HG02884 (cell line): ENCODE results near the gene CADM4.
"Not testable (repeated sequence)": the region's sequence is repeated elsewhere in the genome, so short reads cannot be mapped to it uniquely, and the experiment has no call there.

Experiments used
- ATAC-seq: cut with Tn5 transposase; IDR thresholded peaks from one replicate; pipeline ENCODE4 v1.9.1; 2021; ENCODE audit warnings: mild to moderate bottlenecking, moderate library complexity; ENCODE audit not compliant: unreplicated experiment

CADM4 gene

GRCh38 chr19:43664018-43664417, 24.4 kb upstream of the CADM4 start:
- no peak for ATAC-seq

GRCh38 chr19:43662487-43662886, 22.8 kb upstream of the CADM4 start:
- no peak for ATAC-seq

GRCh38 chr19:43660971-43661360, 21.3 kb upstream of the CADM4 start:
- no peak for ATAC-seq

GRCh38 chr19:43660301-43660970, 20.8 kb upstream of the CADM4 start:
- ATAC-seq = no peak

- no peak for ATAC-seq
These were observed 18.8 kb upstream of the CADM4 start for GRCh38 chr19:43658494-43658893.

GRCh38 chr19:43658001-43658400, 18.4 kb upstream of the CADM4 start:
- ATAC-seq = no peak

- no peak for ATAC-seq
These were observed 16.8 kb upstream of the CADM4 start for GRCh38 chr19:43656436-43656835.

- ATAC-seq = no peak
These were observed 12.9 kb upstream of the CADM4 start for GRCh38 chr19:43652546-43652874.

- ATAC-seq = no peak
These were observed 12.3 kb upstream of the CADM4 start for GRCh38 chr19:43651758-43652545.

- ATAC-seq = not testable (repeated sequence)
These were observed 10.6 kb upstream of the CADM4 start for GRCh38 chr19:43650276-43650675.

GRCh38 chr19:43649514-43649913, 9.9 kb upstream of the CADM4 start:
- ATAC-seq = no peak

- ATAC-seq = no peak
These were observed 9.0 kb upstream of the CADM4 start for GRCh38 chr19:43648633-43649032.

GRCh38 chr19:43644181-43644580, 4.5 kb upstream of the CADM4 start:
- no peak for ATAC-seq

GRCh38 chr19:43643326-43643725, 3.7 kb upstream of the CADM4 start:
- ATAC-seq = no peak

GRCh38 chr19:43642531-43642930, 2.9 kb upstream of the CADM4 start:
- no peak for ATAC-seq

- no peak for ATAC-seq
These were observed 1.7 kb upstream of the CADM4 start for GRCh38 chr19:43641333-43641732.

GRCh38 chr19:43640424-43640757, 741 bp upstream of the CADM4 start:
- no peak for ATAC-seq

- no peak for ATAC-seq
These were observed 593 bp downstream of the CADM4 start for GRCh38 chr19:43638995-43639518.

GRCh38 chr19:43638214-43638994, 1.2 kb downstream of the CADM4 start:
- ATAC-seq = no peak

- ATAC-seq = no peak
These were observed 3.4 kb downstream of the CADM4 start for GRCh38 chr19:43636121-43636683.

- not testable (repeated sequence) for ATAC-seq
These were observed 4.1 kb downstream of the CADM4 start for GRCh38 chr19:43635561-43635940.
